ENCODE data around the gene MACO1.

DNA sequence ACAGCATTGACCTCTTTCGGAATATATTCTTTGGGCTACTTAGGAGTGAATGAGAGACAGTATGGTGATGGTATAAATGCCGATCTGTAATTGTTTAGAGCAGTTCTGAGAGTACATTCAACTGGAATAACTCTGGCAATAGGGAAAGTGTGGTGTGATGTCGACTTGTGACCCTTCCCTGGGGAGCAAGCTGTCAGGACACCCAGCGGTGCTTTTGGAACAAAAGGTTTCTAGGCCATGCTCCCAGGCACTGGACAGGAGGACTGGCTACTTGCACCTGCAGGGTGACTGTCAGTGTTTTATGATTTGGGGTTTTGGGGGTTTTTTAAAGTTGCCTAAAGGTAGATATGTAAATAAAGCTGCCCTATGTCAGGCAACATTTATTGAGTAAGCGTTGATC is 50.9 kb downstream of the MACO1 start:
- TF ChIP-seq POLR2A (IDR thresholded peaks at IDR 0.05; ENCODE audit: low read depth, low read length) (no peak), TAF1 (IDR thresholded peaks at IDR 0.05; ENCODE audit: borderline replicate concordance, low read depth, low read length) (no peak)

All from GM12892 (cell line).